Left ventricle myocardium inferior (tissue), 1 donor: Measurements from ENCODE around the gene BPGM. TPM values are rescaled to one million over a fixed set of nuclear protein-coding genes. Genes with fewer than 3 reads are reported as not detected.

ENCODE experiments used
- DNase-seq: peaks from one replicate; pipeline ENCODE4 v3.0.0-alpha.2; 2020
- H3K27ac ChIP-seq: fragments of 200-600 bp; replicated peaks from 2 replicates; pipeline ENCODE4 v1.8.0; 2021
- H3K27me3 ChIP-seq: fragments of 200-600 bp; 2 replicates; pipeline ENCODE4 v1.8.0; 2021; ENCODE audit warnings: low read depth
- H3K36me3 ChIP-seq: fragments of 200-600 bp; 2 replicates; pipeline ENCODE4 v1.8.0; 2021
- H3K4me1 ChIP-seq: fragments of 200-600 bp; 2 replicates; pipeline ENCODE4 v1.8.0; 2021
- H3K4me3 ChIP-seq: fragments of 200-600 bp; 2 replicates; pipeline ENCODE4 v1.8.0; 2021; ENCODE audit warnings: mild to moderate bottlenecking, moderate library complexity
- H3K9me3 ChIP-seq: fragments of 200-600 bp; replicated peaks from 2 replicates; pipeline ENCODE4 v1.8.0; 2021
- CTCF ChIP-seq: fragments of 200-600 bp; IDR thresholded peaks from 2 replicates; pipeline ENCODE4 v1.8.0; 2021; ENCODE audit warnings: antibody characterized with exemption, mild to moderate bottlenecking, borderline replicate concordance
- intact Hi-C: fragments of 100-400 bp; cut with micrococcal nuclease; formaldehyde crosslinking; loops from one replicate; pipeline ENCODE4 v1.11.0; 2022
- total RNA-seq: library from RNA; stranded (reverse); fragmentation: NEBNext Ultra II Directional; extraction: Animal tissue kit (Norgen Biotek cat#: 25700); gene quantifications from one replicate; pipeline ENCODE4 v1.2.1, GENCODE V29; 2021
- donor health status: DM: no; HTN: yes; CAD: no; lungs with severe emphysema.

Gene BPGM
- total RNA-seq, 1 donor from 2014 or later: 13.9 TPM

DNA sequence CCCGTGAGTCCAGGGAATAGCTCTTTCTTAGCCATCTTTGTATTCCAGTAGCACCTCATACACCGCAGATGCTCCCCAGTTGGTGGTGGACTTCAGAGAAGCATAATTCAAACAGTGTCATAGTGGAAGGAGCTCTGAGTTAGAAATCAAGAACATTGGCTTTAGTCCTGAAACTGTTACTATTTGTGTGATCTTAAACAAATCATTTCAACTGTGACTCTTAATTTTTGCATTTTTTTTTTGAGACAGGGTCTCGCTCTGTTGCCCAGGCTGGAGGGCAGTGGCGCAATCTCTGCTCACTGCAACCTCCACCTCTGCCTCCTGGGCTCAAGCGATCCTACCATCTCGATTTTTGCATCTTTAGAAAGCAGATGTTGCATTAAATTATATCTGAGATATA, 1.8 kb downstream of the BPGM start:
- intact Hi-C loops: no loop called here
- no peak overlapping the region for H3K27ac ChIP-seq

GRCh38 chr7:134649226-134649775, 2.6 kb downstream of the BPGM start:
- intact Hi-C loops: no loop called here
- H3K27me3 ChIP-seq: no peaks in the 10 kb centered on the region
- no peaks in the 10 kb centered on the region for H3K9me3 ChIP-seq
- H3K4me1 ChIP-seq: peaks cover 32% of the 10 kb centered on the region
- no peak for DNase-seq
- H3K36me3 ChIP-seq: no peaks in the 10 kb centered on the region
- no peak overlapping the region for H3K27ac ChIP-seq
- no peak overlapping the region for H3K4me3 ChIP-seq
- TF ChIP-seq CTCF: no peak

More for the DNA sequence above, 1.8 kb downstream of the BPGM start:
- peaks cover 32% of the 10 kb centered on the region for H3K4me1 ChIP-seq
- no peaks in the 10 kb centered on the region for H3K36me3 ChIP-seq
- no peaks in the 10 kb centered on the region for H3K9me3 ChIP-seq
- no peaks in the 10 kb centered on the region for H3K27me3 ChIP-seq
- DNase-seq: no peak
- no peak overlapping the region for H3K4me3 ChIP-seq
- no peak for TF ChIP-seq CTCF

DNA sequence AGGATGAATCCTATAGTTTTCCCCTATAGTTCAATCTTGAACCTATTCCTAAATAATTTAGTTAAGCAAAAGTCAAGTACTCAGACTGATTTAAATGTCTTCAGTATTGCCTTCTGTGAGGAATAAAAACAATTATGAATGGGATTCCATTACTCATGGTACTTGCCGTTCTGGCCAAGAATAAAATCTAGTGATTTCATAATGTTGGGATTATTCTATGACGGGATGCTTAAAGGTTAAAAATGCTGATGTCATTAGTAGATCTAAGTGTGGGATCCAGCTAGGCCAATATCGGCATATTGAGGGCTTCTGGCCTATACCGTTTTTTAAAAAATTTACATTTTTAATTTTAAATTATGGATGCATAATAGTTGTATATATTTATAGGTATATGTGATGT, 5.3 kb downstream of the BPGM start:
- H3K4me3 ChIP-seq: no peak overlapping the region
- DNase-seq: no peak
- H3K27ac ChIP-seq: no peak overlapping the region
- H3K36me3 ChIP-seq: no peaks in the 10 kb centered on the region
- no peak for TF ChIP-seq CTCF
- H3K4me1 ChIP-seq: peaks cover 17% of the 10 kb centered on the region
- intact Hi-C loops: no loop called here
- no peaks in the 10 kb centered on the region for H3K9me3 ChIP-seq
- no peaks in the 10 kb centered on the region for H3K27me3 ChIP-seq

DNA sequence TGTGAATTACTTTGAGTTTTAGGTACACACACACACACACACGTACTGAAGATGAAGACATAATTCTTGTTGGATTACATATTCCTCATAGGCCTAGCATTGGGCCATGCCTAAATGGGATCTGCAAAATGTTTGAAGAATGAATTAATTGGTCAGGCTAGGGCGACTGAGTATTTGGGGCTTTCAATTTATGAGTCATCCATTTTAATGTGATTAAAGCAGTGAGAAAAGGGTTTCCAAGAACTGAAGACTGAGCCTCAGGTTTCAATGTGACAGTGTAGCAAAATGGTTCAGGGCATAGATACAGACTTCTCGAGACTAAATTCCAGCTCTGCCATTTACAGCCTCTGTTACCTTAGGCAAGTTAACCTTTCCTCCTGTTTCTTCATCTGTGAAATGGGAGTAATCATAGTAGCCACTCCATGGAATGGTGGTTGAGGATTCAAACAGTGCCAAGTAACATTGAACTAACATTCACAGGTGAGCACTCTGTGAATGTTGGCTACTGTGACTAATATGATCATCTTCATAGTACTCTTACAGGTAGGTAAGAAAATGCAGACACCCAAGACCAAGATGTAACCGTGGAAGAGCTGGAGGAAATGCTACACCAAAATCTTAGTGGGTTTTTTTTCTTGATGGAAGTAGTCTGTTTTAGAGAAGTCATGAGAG, 7.6 kb downstream of the BPGM start:
- intact Hi-C loops: no loop called here
- no peak overlapping the region for H3K4me3 ChIP-seq
- H3K9me3 ChIP-seq: no peaks in the 10 kb centered on the region
- H3K36me3 ChIP-seq: peaks cover 4% of the 10 kb centered on the region
- no peak for TF ChIP-seq CTCF
- no peaks in the 10 kb centered on the region for H3K4me1 ChIP-seq
- DNase-seq: no peak
- no peaks in the 10 kb centered on the region for H3K27me3 ChIP-seq
- no peak overlapping the region for H3K27ac ChIP-seq

- intact Hi-C loops: no loop called here
- no peak for DNase-seq
- no peak overlapping the region for H3K27ac ChIP-seq
- TF ChIP-seq CTCF: no peak
- no peaks in the 10 kb centered on the region for H3K27me3 ChIP-seq
- peaks cover 17% of the 10 kb centered on the region for H3K36me3 ChIP-seq
- no peaks in the 10 kb centered on the region for H3K9me3 ChIP-seq
- no peaks in the 10 kb centered on the region for H3K4me1 ChIP-seq
- no peak overlapping the region for H3K4me3 ChIP-seq
Observed at GRCh38 chr7:134657526-134657925, 10.9 kb downstream of the BPGM start.
